ENCODE measurements around the gene YLPM1. TPM values are rescaled to one million over a fixed set of nuclear protein-coding genes. Genes with fewer than 3 reads are reported as not detected.

Gene YLPM1
- polyA plus RNA-seq, 3 donors: 2.9 to 19.2 (median 6.2) TPM

DNA sequence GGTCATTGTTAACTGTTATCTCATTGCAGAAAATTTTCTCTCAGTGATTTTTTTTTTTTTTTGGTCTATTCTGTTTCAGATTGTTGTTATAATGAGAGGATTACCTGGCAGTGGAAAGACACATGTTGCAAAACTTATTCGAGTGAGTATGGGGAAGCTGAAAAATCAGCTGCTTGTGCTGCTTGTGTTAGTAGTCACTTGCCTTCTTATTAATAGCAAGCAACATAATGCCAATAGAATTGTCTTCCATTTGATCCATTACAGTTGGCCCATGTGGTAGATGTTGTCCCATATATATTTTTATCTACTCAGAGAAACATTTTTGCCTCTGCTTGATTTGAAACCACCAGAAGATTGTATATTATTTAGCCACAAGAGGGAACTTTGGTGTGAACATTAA lies 53.0 kb downstream of the YLPM1 start:
- WGBS (ENCODE audit: insufficient coverage): no CpG with 5 or more reads among the region's 1 CpG
- H3K4me3 ChIP-seq (replicated peaks in 1 of 3; ENCODE audit: low read depth in 2 of 3, low read length in 3 of 3): no peak overlapping the region
- peaks cover 91 to 97% of the 10 kb centered on the region in 2 donors for H3K36me3 Mint-ChIP-seq
- no peaks in the 10 kb centered on the region for H3K4me1 Mint-ChIP-seq
- TF ChIP-seq, protein P1, sequence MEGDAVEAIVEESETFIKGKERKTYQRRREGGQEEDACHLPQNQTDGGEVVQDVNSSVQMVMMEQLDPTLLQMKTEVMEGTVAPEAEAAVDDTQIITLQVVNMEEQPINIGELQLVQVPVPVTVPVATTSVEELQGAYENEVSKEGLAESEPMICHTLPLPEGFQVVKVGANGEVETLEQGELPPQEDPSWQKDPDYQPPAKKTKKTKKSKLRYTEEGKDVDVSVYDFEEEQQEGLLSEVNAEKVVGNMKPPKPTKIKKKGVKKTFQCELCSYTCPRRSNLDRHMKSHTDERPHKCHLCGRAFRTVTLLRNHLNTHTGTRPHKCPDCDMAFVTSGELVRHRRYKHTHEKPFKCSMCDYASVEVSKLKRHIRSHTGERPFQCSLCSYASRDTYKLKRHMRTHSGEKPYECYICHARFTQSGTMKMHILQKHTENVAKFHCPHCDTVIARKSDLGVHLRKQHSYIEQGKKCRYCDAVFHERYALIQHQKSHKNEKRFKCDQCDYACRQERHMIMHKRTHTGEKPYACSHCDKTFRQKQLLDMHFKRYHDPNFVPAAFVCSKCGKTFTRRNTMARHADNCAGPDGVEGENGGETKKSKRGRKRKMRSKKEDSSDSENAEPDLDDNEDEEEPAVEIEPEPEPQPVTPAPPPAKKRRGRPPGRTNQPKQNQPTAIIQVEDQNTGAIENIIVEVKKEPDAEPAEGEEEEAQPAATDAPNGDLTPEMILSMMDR (IDR thresholded peaks at IDR 0.05): no peak
- H3K4me1 ChIP-seq (ENCODE audit: control insufficient read depth in 1 of 2, insufficient read depth in 2 of 2, low read length in 2 of 2): no peaks in the 10 kb centered on the region
- no peaks in the 10 kb centered on the region for H3K27me3 ChIP-seq (ENCODE audit: control insufficient read depth in 2 of 2, insufficient read depth in 2 of 2, low read length in 2 of 2)
- peaks cover 93 to 100% of the 10 kb centered on the region in 2 donors for H3K36me3 ChIP-seq (replicated peaks in 1 of 2; ENCODE audit: control insufficient read depth in 1 of 2, insufficient read depth in 2 of 2, low read length in 2 of 2)
- no peak overlapping the region for H3K27ac ChIP-seq (ENCODE audit: low read depth in 1 of 2, low read length in 2 of 2)
- H4K20me1 ChIP-seq (ENCODE audit: insufficient read depth, low read length): no peaks in the 10 kb centered on the region
- H3K9me3 ChIP-seq (replicated peaks in 1 of 2; ENCODE audit: control insufficient read depth in 1 of 2, insufficient read depth in 1 of 2, low read length in 2 of 2): no peaks in the 10 kb centered on the region
- H3K27me3 Mint-ChIP-seq (ENCODE audit: low read depth in 3 of 3): no peaks in the 10 kb centered on the region
- intact Hi-C loops (cut with micrococcal nuclease): no loop called here
- H2AFZ ChIP-seq (ENCODE audit: insufficient read depth, low read depth, low read length, poor library complexity, severe bottlenecking): no peak overlapping the region
- no peak overlapping the region for H3K4me3 Mint-ChIP-seq
- H3K9me3 Mint-ChIP-seq: no peaks in the 10 kb centered on the region
- H3K4me2 ChIP-seq (replicated peaks; ENCODE audit: extremely low read depth, low read length, poor library complexity, severe bottlenecking): no peak overlapping the region
- H3K79me2 ChIP-seq (ENCODE audit: insufficient read depth, low read length): no peaks in the 10 kb centered on the region
- no peak overlapping the region for H3K9ac ChIP-seq (ENCODE audit: insufficient read depth, low read length, poor library complexity, severe bottlenecking)
- no peak for DNase-seq
- H3K27ac Mint-ChIP-seq: peak overlapping the region in 1 of 7 donors; percentile 3

- 90% methylated on average over 2 of the region's 5 CpGs for WGBS (ENCODE audit: insufficient coverage)
- H3K36me3 Mint-ChIP-seq: peaks cover 78 to 79% of the 10 kb centered on the region in 2 donors
- peaks cover 81 to 90% of the 10 kb centered on the region in 2 donors for H3K36me3 ChIP-seq (replicated peaks in 1 of 2; ENCODE audit: control insufficient read depth in 1 of 2, insufficient read depth in 2 of 2, low read length in 2 of 2)
Measured at GRCh38 chr14:74820288-74820687, 57.2 kb downstream of the YLPM1 start.

More at GRCh38 chr14:74820288-74820687, 57.2 kb downstream of the YLPM1 start:
- H4K20me1 ChIP-seq (ENCODE audit: insufficient read depth, low read length): no peaks in the 10 kb centered on the region
- H3K27ac ChIP-seq (ENCODE audit: low read depth in 1 of 2, low read length in 2 of 2): no peak overlapping the region
- H3K9me3 ChIP-seq (replicated peaks in 1 of 2; ENCODE audit: control insufficient read depth in 1 of 2, insufficient read depth in 1 of 2, low read length in 2 of 2): no peaks in the 10 kb centered on the region
- intact Hi-C loops (cut with micrococcal nuclease): no loop called here
- TF ChIP-seq, protein P1 (IDR thresholded peaks at IDR 0.05): no peak
- no peaks in the 10 kb centered on the region for H3K79me2 ChIP-seq (ENCODE audit: insufficient read depth, low read length)
- no peaks in the 10 kb centered on the region for H3K27me3 Mint-ChIP-seq (ENCODE audit: low read depth in 3 of 3)
- H3K4me2 ChIP-seq (replicated peaks; ENCODE audit: extremely low read depth, low read length, poor library complexity, severe bottlenecking): no peak overlapping the region
- peak overlapping the region in 1 of 7 donors; percentile 21 for H3K27ac Mint-ChIP-seq
- no peak overlapping the region for H3K4me3 Mint-ChIP-seq
- H3K9ac ChIP-seq (ENCODE audit: insufficient read depth, low read length, poor library complexity, severe bottlenecking): no peak overlapping the region
- no peaks in the 10 kb centered on the region for H3K9me3 Mint-ChIP-seq
- DNase-seq: no peak
- H3K4me1 ChIP-seq (ENCODE audit: control insufficient read depth in 1 of 2, insufficient read depth in 2 of 2, low read length in 2 of 2): no peaks in the 10 kb centered on the region
- H3K27me3 ChIP-seq (ENCODE audit: control insufficient read depth in 2 of 2, insufficient read depth in 2 of 2, low read length in 2 of 2): no peaks in the 10 kb centered on the region
- H3K4me3 ChIP-seq (replicated peaks in 1 of 3; ENCODE audit: low read depth in 2 of 3, low read length in 3 of 3): no peak overlapping the region
- no peak overlapping the region for H2AFZ ChIP-seq (ENCODE audit: insufficient read depth, low read depth, low read length, poor library complexity, severe bottlenecking)
- H3K4me1 Mint-ChIP-seq: no peaks in the 10 kb centered on the region
